Left lung (tissue), 14 donors: Measurements from ENCODE around the gene FAM107B. TPM values are rescaled to one million over a fixed set of nuclear protein-coding genes. Genes with fewer than 3 reads are reported as not detected.

Experiments used
- ATAC-seq: fragments of 200-7000 bp; cut with Tn5 transposase; one replicate; pipeline ENCODE4 v1.9.1; 2020; ENCODE audit warnings: moderate library complexity
- DNase-seq, 4 donors: peaks; one replicate each; pipeline ENCODE4 v3.0.0-alpha.2; 2013 to 2020
- H3K27ac ChIP-seq, 2 donors: fragments of 200-600 bp; sonication (generic) in 1 of 2; one replicate each; pipeline versions ENCODE4 v1.5.0 to v1.8.0; 2020 to 2021
- H3K27me3 ChIP-seq, 2 donors: fragments of 200-600 bp; sonication (generic) in 1 of 2; one replicate each; pipeline versions ENCODE4 v1.5.0 to v1.8.0; 2020 to 2021
- H3K36me3 ChIP-seq, 2 donors: fragments of 200-600 bp; sonication (generic) in 1 of 2; one replicate each; pipeline versions ENCODE4 v1.5.0 to v1.8.0; 2020 to 2021
- H3K4me1 ChIP-seq, 2 donors: fragments of 200-600 bp; one replicate each; pipeline ENCODE4 v1.8.0; 2021
- H3K4me3 ChIP-seq, 2 donors: fragments of 200-600 bp; sonication (generic) in 1 of 2; one replicate each; pipeline versions ENCODE4 v1.5.0 to v1.8.0; 2020 to 2021; ENCODE audit warnings: mild to moderate bottlenecking in 1 of 2
- H3K9me3 ChIP-seq, 2 donors: fragments of 200-600 bp; sonication (generic) in 1 of 2; one replicate each; pipeline versions ENCODE4 v1.5.0 to v1.8.0; 2020 to 2021
- intact Hi-C, 2 donors: fragments of 100-400 bp; cut with DNase I; formaldehyde crosslinking; loops; one replicate each; pipeline versions ENCODE4 v1.11.2 to v1.14.2; 2022
- long read RNA-seq, 12 donors: library from polyadenylated mRNA in 2 of 12; unstranded in 2 of 12; transcript quantifications; one replicate each; pipeline ENCODE4 v2.0.0 and lab custom pipeline, GENCODE V29; 2019 to 2026
- polyA plus RNA-seq, 6 donors: library from polyadenylated mRNA; unstranded; fragments of 120-200 nt; gene quantifications; one replicate each; pipeline ENCODE4 v1.2.1, GENCODE V29; 2013; ENCODE audit not compliant: insufficient read length in 6 of 6
- total RNA-seq, 2 donors: library from RNA; stranded (reverse); fragmentation: NEBNext Ultra II Directional; extraction: Animal tissue kit (Norgen Biotek cat#: 25700); gene quantifications; one replicate each; pipeline ENCODE4 v1.2.1, GENCODE V29; 2021
- TF ChIP-seq, protein P1 (sequence below), 2 donors: fragments of 200-600 bp; sonication (generic) in 1 of 2; IDR thresholded peaks; one replicate each; pipeline versions ENCODE4 v1.5.0 to v1.8.0; 2021; ENCODE audit warnings: antibody characterized with exemption in 2 of 2
- donor health status: DM: no; HTN: yes; CAD: no.
- donor health status: DM: no; HTN: no; CAD: no.

Gene FAM107B
- 10 to 100 TPM; 66.2 to 75.6 TPM for total RNA-seq
- polyA plus RNA-seq, result 10 to 100 TPM; 74.1 to 93.6 (median 83.1) TPM
- long read RNA-seq, donor 1, transcript FAM107B-211 (4 exons, 2,633 nt), result major isoform, 21 of 26 reads
- long read RNA-seq, donor 1, partial matches to known transcripts, result 0 of 26 reads
- long read RNA-seq, donor 1, other reads (novel, unspliced or antisense), result 0 of 26 reads
- long read RNA-seq, donor 2, transcript FAM107B-211 (4 exons, 2,633 nt), result major isoform, 10 of 26 reads
- long read RNA-seq, donor 2, partial matches to known transcripts, result 14 of 26 reads
- long read RNA-seq, donor 2, other reads (novel, unspliced or antisense), result 0 of 26 reads
- long read RNA-seq, donor 3, transcript FAM107B-211 (4 exons, 2,633 nt), result major isoform, 15 of 21 reads
- long read RNA-seq, donor 3, partial matches to known transcripts, result 0 of 21 reads
- long read RNA-seq, donor 3, other reads (novel, unspliced or antisense), result 0 of 21 reads
- long read RNA-seq, donor 4, partial matches to known transcripts, result 1 of 9 reads
- long read RNA-seq, donor 4, other reads (novel, unspliced or antisense), result 7 of 9 reads
- long read RNA-seq, donor 5, transcript FAM107B-211 (4 exons, 2,633 nt), result major isoform, 16 of 21 reads
- long read RNA-seq, donor 5, partial matches to known transcripts, result 0 of 21 reads
- long read RNA-seq, donor 5, other reads (novel, unspliced or antisense), result 0 of 21 reads
- long read RNA-seq, donor 6, transcript FAM107B-211 (4 exons, 2,633 nt), result major isoform, 19 of 23 reads
- long read RNA-seq, donor 6, partial matches to known transcripts, result 0 of 23 reads
- long read RNA-seq, donor 6, other reads (novel, unspliced or antisense), result 0 of 23 reads
- long read RNA-seq, donor 7, transcript FAM107B-211 (4 exons, 2,633 nt), result major isoform, 12 of 14 reads
- long read RNA-seq, donor 7, partial matches to known transcripts, result 0 of 14 reads
- long read RNA-seq, donor 7, other reads (novel, unspliced or antisense), result 0 of 14 reads
- long read RNA-seq, donor 8, transcript FAM107B-211 (4 exons, 2,633 nt), result major isoform, 21 of 28 reads
- long read RNA-seq, donor 8, transcript FAM107B-205 (5 exons, 2,374 nt), result minor isoform, 6 of 28 reads
- long read RNA-seq, donor 8, partial matches to known transcripts, result 0 of 28 reads
- long read RNA-seq, donor 8, other reads (novel, unspliced or antisense), result 0 of 28 reads
- long read RNA-seq, donor 9, result 0 reads
- long read RNA-seq, donor 10, partial matches to known transcripts, result 1 of 3 reads
- long read RNA-seq, donor 10, other reads (novel, unspliced or antisense), result 0 of 3 reads
- long read RNA-seq, donor 11, transcript FAM107B-211 (4 exons, 2,633 nt), result major isoform, 14 of 16 reads
- long read RNA-seq, donor 11, partial matches to known transcripts, result 0 of 16 reads
- long read RNA-seq, donor 11, other reads (novel, unspliced or antisense), result 0 of 16 reads
- long read RNA-seq, donor 12, transcript FAM107B-205 (5 exons, 2,374 nt), result minor isoform, 5 of 19 reads
- long read RNA-seq, donor 12, transcript FAM107B-211 (4 exons, 2,633 nt), result major isoform, 12 of 19 reads
- long read RNA-seq, donor 12, partial matches to known transcripts, result 0 of 19 reads
- long read RNA-seq, donor 12, other reads (novel, unspliced or antisense), result 0 of 19 reads

DNA sequence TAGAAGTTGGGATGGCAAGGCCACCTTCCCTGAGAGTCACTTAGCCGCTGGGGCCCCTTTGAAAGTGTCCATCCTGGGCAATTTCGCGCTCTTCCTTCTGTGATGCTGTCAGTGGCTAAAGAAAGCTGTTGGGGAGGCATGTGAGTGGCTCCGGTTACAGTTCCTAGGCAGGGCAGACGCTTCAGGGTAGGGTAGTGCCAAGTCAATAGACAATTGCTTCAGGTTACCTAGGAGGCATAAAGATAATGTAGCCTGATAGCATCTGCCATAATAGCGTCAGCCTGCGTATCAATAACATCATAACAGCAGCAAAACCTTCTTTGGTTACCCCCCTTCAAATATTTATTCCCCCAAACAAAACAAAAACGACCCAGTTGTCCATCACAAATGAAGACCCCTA lies at the start of gene FAM107B:
TSS of gene FAM107B (minus strand) at position 101 of the 400 bp plus-strand sequence. CDS start 234 bp downstream, outside the sequence.
- Histone ChIP-seq H3K27me3 (no peaks in the 10 kb centered on the region), H3K4me1 (peaks cover 2 to 10% of the 10 kb centered on the region in 2 donors), H3K4me3 (no peak within 1 kb of the TSS), H3K27ac (no peak within 1 kb of the TSS), H3K36me3 (no peaks in the 10 kb centered on the region), H3K9me3 (no peaks in the 10 kb centered on the region)
- ATAC-seq (no peak), DNase-seq (no peak)
- intact Hi-C loops, result no loop called here
- TF ChIP-seq, protein P1, sequence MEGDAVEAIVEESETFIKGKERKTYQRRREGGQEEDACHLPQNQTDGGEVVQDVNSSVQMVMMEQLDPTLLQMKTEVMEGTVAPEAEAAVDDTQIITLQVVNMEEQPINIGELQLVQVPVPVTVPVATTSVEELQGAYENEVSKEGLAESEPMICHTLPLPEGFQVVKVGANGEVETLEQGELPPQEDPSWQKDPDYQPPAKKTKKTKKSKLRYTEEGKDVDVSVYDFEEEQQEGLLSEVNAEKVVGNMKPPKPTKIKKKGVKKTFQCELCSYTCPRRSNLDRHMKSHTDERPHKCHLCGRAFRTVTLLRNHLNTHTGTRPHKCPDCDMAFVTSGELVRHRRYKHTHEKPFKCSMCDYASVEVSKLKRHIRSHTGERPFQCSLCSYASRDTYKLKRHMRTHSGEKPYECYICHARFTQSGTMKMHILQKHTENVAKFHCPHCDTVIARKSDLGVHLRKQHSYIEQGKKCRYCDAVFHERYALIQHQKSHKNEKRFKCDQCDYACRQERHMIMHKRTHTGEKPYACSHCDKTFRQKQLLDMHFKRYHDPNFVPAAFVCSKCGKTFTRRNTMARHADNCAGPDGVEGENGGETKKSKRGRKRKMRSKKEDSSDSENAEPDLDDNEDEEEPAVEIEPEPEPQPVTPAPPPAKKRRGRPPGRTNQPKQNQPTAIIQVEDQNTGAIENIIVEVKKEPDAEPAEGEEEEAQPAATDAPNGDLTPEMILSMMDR (IDR thresholded peaks at IDR 0.05), result no peak

DNA sequence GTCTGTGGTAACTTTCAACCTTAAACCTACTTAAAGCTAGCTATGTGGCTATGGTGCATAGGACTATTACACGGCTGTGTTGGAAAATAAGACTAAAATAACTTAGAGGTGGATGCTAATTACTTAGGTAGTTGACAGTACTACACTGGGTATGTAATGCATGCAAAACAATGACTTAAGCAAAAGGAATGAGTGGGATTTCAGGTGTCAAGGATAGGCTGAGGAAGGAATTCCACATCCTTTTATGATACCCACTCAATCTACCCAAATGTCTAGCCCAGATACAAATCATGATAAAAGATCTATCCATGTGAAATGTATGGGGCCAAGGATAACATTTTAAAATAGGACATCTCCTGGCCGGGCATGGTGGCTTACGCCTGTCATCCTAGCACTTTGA lies 49.3 kb upstream of the FAM107B start:
- intact Hi-C loops, result loop anchor here in 1 of 2 donors (10.0 kb wide), 1 partner anchor 319 kb away; no protein-coding TSS in a partner anchor
- Histone ChIP-seq H3K4me1 (peaks cover 0 to 5% of the 10 kb centered on the region in 2 donors), H3K36me3 (no peaks in the 10 kb centered on the region), H3K27me3 (no peaks in the 10 kb centered on the region), H3K4me3 (no peak overlapping the region), H3K27ac (no peak overlapping the region), H3K9me3 (no peaks in the 10 kb centered on the region)
- TF ChIP-seq, protein P1 (IDR thresholded peaks at IDR 0.05), result no peak
- DNase-seq, result no peak
- no peak for ATAC-seq

- DNase-seq (peak in 1 of 4 donors; percentile 58), ATAC-seq (peak; percentile 75)
- H3K9me3 ChIP-seq, result no peaks in the 10 kb centered on the region
- H3K4me3 ChIP-seq, result no peak overlapping the region
- peaks cover 0 to 5% of the 10 kb centered on the region in 2 donors for H3K4me1 ChIP-seq
- no peaks in the 10 kb centered on the region for H3K36me3 ChIP-seq
- TF ChIP-seq, protein P1 (IDR thresholded peaks at IDR 0.05), result peak; percentile 47 to 50
- H3K27me3 ChIP-seq, result no peaks in the 10 kb centered on the region
- no peak overlapping the region for H3K27ac ChIP-seq
- intact Hi-C loops, result loop anchor here in 1 of 2 donors (10.0 kb wide), 1 partner anchor 318 kb away; no protein-coding TSS in a partner anchor
Observed at GRCh38 chr10:14822879-14823755, 48.4 kb upstream of the FAM107B start.
